ENCODE data around the gene NISCH.
A peak's percentile ranks its signal among the peaks of the same experiment; 100 is the strongest.

The NISCH gene

DNA sequence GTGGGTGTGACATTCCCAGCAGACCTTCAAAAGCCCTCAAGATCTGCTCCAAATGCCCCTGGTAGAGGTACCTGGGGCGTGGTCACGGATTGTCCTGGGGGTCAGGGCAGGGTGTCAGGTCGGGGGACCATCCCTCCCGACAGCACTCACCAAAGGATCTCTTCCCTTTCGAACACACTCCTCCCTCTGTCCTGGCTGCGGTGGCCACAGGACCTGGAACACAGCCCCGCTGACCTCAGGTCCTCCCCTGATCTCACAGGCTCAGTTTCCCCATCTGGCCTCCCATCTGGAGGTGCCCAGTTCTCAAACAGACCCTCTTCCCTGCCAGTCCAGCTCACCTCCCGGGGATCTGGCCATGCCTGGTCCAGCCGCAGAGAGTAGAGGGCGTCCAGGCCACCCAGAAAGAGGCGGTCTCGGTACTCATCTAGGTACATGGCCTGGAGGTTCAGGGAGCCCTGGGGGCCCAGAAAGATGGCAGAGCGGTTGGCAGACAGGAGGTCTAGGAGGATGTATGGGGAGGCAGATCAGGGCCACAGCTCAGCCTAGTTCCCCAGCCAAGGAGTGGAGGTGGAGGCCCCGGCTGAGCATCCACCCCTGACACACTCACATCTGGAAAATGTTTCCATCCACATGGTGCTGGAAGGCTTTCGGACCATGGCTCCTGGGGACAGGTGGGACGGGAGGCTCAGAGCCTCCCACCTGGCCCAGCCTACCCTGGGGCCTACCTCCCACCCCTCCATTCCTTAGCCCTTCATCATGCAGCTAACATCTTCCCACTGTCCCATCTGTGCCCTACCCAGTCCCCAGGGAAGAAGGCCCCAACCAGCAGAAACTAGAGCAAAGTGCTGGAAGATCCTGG lies 12.8 kb upstream of the NISCH start:
- no peak overlapping the region for H3K9ac ChIP-seq (ENCODE audit: low read length in 2 of 2)
- H3K27me3 ChIP-seq (ENCODE audit: control insufficient read depth in 1 of 2, insufficient read depth in 2 of 2, low read length in 2 of 2) = no peaks in the 10 kb centered on the region
- H3K4me1 ChIP-seq (ENCODE audit: control insufficient read depth, insufficient read depth, low read length) = peaks cover 10% of the 10 kb centered on the region
- no peak overlapping the region for H3K27ac ChIP-seq (ENCODE audit: low read length)
- H3K4me3 ChIP-seq (ENCODE audit: low read length in 2 of 2) = no peak overlapping the region
- no peaks in the 10 kb centered on the region for H3K36me3 ChIP-seq (ENCODE audit: control insufficient read depth in 2 of 2, insufficient read depth in 2 of 2, low read length in 2 of 2)
- H3K9me3 ChIP-seq (ENCODE audit: control insufficient read depth in 2 of 2, low read length in 2 of 2) = no peaks in the 10 kb centered on the region

DNA sequence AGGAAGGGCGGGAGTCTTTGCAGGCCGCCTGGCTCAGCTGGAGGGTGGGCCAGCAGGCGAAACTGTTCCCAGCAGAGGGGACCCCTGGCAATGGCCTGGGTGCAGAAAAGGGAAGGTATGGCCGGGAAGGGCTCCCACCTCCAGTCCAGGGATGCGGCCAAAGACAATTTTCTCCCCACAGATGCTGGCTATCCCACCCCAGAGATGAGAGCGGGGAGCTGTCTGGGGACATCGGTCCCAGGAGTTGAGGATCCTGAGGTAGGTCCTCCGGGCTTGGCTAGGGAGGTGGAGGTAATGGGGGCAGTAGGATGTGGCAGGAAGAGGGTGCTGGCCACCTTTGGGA lies 12.2 kb upstream of the NISCH start:
- Histone ChIP-seq H3K4me3 (ENCODE audit: low read length in 2 of 2) (peak overlapping the region in 1 of 2 donors; percentile 29), H3K27ac (ENCODE audit: low read length) (no peak overlapping the region), H3K36me3 (ENCODE audit: control insufficient read depth in 2 of 2, insufficient read depth in 2 of 2, low read length in 2 of 2) (no peaks in the 10 kb centered on the region), H3K4me1 (ENCODE audit: control insufficient read depth, insufficient read depth, low read length) (peaks cover 10% of the 10 kb centered on the region), H3K9ac (ENCODE audit: low read length in 2 of 2) (no peak overlapping the region), H3K9me3 (ENCODE audit: control insufficient read depth in 2 of 2, low read length in 2 of 2) (no peaks in the 10 kb centered on the region), H3K27me3 (ENCODE audit: control insufficient read depth in 1 of 2, insufficient read depth in 2 of 2, low read length in 2 of 2) (no peaks in the 10 kb centered on the region)

DNA sequence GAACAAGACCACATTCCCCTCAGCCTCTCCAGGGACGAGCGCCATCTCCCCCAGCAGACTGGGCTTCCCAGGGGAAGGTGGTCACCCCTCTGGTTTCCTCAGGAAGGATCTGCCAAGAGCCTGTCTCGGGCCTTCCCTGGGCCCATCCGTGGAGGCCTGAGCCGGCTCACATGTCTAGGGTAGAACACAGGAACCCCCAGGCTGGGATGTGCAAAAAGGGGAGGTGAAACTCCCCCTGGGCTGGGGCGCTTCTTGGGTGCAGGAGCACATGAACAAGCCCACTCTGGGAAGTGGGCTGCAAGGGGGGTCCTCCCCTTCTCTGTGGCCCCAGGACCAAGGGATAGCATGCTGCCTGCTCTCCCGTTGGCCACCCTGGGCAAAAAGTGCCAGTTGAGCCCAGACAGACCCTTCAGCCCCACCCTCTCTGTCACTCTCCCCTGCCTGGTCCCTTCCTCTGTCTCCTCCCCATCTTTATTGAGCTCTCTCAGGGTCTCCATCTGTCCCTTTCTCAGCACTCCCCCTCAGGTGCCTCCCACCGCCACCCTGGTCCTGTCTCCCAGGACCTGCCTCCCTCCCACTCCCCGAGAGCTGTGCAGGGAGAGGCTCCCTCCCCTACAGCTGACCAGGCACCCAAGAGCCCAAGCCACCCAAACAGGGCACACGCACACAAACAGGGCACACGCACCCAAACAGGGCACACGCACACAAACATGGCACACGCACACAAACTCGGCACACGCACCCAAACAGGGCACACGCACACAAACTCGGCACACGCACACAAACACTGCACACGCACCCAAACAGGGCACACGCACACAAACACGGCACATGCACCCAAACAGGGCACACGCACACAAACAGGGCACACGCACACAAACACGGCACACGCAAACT lies 11.4 kb upstream of the NISCH start:
- no peaks in the 10 kb centered on the region for H3K9me3 ChIP-seq (ENCODE audit: control insufficient read depth in 2 of 2, low read length in 2 of 2)
- H3K4me3 ChIP-seq (ENCODE audit: low read length in 2 of 2) = peak overlapping the region in 1 of 2 donors; percentile 54
- no peaks in the 10 kb centered on the region for H3K27me3 ChIP-seq (ENCODE audit: control insufficient read depth in 1 of 2, insufficient read depth in 2 of 2, low read length in 2 of 2)
- peaks cover 10% of the 10 kb centered on the region for H3K4me1 ChIP-seq (ENCODE audit: control insufficient read depth, insufficient read depth, low read length)
- H3K27ac ChIP-seq (ENCODE audit: low read length) = no peak overlapping the region
- H3K9ac ChIP-seq (ENCODE audit: low read length in 2 of 2) = no peak overlapping the region
- no peaks in the 10 kb centered on the region for H3K36me3 ChIP-seq (ENCODE audit: control insufficient read depth in 2 of 2, insufficient read depth in 2 of 2, low read length in 2 of 2)

DNA sequence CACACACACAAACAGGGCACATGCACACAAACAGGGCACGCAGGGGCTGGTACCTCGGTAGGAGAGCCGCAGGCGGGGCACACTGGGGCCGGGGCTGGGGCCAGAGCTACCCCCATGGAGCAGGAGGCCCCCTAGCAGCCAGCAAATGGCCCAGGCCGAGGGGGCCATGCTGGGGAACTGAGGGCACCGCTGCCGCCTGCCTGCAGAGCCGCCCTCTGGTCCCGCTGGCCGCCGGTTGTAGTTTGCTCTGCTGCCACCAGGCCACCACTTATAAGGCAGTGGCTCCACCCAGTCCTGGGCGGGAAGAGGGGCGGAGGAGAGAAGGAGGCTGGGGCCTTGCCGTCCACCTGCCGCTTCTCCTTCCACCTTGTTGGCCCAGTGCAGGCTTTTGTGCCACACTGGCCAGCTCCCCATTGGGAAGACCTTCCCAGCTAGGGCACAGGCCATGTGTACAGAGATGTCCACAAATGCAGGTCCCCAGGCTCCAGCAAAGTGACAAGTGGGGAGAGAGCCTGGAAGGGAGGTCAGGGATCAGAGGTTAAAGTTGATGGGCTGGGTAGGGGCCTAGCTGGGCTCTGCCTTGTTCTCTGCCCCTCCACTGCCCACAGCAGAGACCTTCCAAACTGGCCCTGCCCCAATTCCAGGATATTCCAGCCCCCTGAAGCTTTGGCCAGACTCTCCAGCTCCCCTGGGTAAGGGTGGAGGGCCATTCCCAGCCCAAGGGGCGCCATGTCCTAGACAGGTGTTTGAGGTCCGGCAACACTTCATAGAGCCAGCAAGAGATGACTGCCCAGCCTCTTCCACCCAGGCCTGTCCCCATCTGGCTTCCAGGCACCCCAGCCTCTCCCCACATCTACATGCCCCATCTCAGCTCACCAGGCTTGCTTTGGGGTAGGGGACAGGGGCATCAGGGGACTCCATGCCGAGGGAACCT lies 10.3 kb upstream of the NISCH start, which contains the start of gene SEMA3G:
Gene SEMA3G (minus strand): TSS at position 244 of the 934 bp plus-strand sequence. CDS start 76 bp downstream, at position 168.
- H3K9ac ChIP-seq (ENCODE audit: low read length in 2 of 2) = no peak within 1 kb of the TSS

DNA sequence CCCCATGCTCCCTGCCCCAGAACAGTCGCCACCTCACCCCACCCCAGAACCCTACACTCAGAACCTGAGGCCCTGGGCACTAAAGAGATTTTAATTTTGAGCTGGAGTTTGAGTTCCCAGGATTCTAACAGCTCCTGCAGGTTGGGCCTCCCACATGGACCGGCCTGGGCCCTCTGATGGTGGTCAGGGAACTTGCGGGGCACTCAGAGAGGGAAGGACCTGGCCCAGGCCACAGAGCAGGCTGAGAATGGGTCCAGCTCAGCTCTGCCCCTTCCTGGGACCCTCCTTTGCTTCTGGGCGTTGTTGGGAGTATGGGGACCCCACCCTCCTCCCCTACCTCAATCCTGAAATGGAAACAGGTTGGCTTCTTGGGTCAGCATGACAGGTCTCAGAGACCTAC lies 9.4 kb upstream of the NISCH start:
- no peaks in the 10 kb centered on the region for H3K27me3 ChIP-seq (ENCODE audit: control insufficient read depth in 1 of 2, insufficient read depth in 2 of 2, low read length in 2 of 2)
- H3K9ac ChIP-seq (ENCODE audit: low read length in 2 of 2) = no peak overlapping the region
- no peaks in the 10 kb centered on the region for H3K36me3 ChIP-seq (ENCODE audit: control insufficient read depth in 2 of 2, insufficient read depth in 2 of 2, low read length in 2 of 2)
- peaks cover 10% of the 10 kb centered on the region for H3K4me1 ChIP-seq (ENCODE audit: control insufficient read depth, insufficient read depth, low read length)
- H3K4me3 ChIP-seq (ENCODE audit: low read length in 2 of 2) = no peak overlapping the region
- H3K9me3 ChIP-seq (ENCODE audit: control insufficient read depth in 2 of 2, low read length in 2 of 2) = no peaks in the 10 kb centered on the region
- H3K27ac ChIP-seq (ENCODE audit: low read length) = no peak overlapping the region

More for the DNA sequence above, 10.3 kb upstream of the NISCH start, which contains the start of gene SEMA3G:
- Histone ChIP-seq H3K27ac (ENCODE audit: low read length) (no peak within 1 kb of the TSS), H3K9me3 (ENCODE audit: control insufficient read depth in 2 of 2, low read length in 2 of 2) (no peaks in the 10 kb centered on the region), H3K4me3 (ENCODE audit: low read length in 2 of 2) (peak within 1 kb of the TSS in 1 of 2 donors; percentile 54), H3K4me1 (ENCODE audit: control insufficient read depth, insufficient read depth, low read length) (peaks cover 10% of the 10 kb centered on the region), H3K27me3 (ENCODE audit: control insufficient read depth in 1 of 2, insufficient read depth in 2 of 2, low read length in 2 of 2) (no peaks in the 10 kb centered on the region), H3K36me3 (ENCODE audit: control insufficient read depth in 2 of 2, insufficient read depth in 2 of 2, low read length in 2 of 2) (no peaks in the 10 kb centered on the region)

DNA sequence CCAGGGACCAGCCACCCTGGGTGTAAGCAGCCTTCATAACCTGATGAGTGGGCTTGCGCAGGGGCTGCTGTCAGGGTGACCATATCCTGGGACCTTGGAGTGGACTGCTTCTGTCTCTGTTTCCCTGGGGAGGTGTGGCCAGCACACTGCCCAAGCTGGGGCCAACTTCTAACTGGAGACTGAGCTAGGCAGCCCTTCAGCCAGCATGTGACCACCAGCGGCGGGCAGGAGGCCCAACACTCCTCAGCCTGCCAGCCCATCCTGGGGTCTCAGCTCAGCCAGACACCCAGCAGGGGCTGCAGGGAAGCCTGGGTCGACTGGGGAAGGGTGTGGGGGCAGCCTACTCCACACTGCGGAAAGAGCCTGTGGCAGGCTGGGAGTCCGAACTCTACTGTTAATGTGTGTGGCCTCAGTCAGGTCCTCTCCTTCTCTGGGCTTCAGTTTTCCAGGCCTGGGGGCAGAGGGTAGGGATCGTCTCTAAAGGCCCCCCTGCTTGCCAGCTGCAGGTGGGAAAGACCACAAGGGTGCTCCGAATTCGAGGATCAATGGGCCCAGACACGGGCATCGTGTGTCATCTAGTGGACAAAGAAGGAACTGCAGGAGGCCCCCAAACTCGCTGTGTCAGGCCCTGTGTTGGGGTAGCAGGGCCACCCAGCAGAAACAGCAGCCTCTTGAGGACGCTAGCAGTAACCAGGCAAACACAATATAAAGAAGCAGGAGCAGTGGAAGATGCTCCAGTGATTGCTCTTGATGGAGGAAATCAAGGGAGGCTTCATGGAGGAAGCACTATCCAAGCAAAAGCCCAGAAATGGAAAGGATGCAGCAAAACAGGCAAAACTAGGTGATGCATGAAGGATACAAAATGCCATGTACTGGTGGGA lies 8.5 kb upstream of the NISCH start:
- Histone ChIP-seq H3K4me1 (ENCODE audit: control insufficient read depth, insufficient read depth, low read length) (peaks cover 10% of the 10 kb centered on the region), H3K27ac (ENCODE audit: low read length) (no peak overlapping the region)

DNA sequence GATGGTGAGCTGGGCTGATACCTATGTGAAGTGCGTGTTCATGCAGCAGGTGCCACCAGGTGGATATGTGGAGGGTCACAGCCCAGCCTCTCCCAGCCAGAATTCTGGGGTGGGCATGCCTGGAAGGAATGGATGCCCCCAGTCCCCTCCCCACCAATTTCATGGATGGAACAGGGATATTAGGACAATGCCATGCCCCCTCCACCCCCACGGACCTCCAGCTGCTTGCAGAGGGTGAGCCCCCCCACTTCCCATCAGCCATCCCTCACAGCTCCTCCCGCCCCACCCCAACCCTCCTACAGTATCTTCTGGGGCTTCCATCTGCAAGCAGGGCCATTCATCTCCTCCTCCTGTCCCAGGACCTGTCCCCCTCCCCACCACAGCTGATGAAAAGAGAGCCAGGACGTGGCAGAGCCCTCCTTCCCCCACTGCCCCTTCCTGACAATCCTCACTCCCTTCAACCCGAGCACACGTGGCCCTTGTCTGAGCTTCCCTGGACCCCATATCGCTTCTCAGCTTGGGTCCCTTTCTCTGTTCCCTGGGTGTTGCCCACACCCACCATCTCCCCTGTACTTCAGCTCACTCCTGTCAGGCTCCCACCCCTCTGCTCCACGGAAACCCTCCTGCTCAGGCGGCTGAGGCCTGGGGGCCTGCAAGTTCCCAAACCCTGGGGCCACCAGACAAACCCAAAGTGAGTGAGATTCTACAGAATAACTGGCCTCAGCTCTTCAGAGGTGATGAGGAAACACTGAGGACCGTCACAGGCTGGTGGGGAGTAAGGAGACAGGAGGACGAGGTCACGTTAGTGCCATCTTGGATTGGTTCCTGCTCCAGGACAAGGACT lies 7.7 kb upstream of the NISCH start:
- Histone ChIP-seq H3K9ac (ENCODE audit: low read length in 2 of 2) (no peak overlapping the region), H3K36me3 (ENCODE audit: control insufficient read depth in 2 of 2, insufficient read depth in 2 of 2, low read length in 2 of 2) (no peaks in the 10 kb centered on the region), H3K27me3 (ENCODE audit: control insufficient read depth in 1 of 2, insufficient read depth in 2 of 2, low read length in 2 of 2) (no peaks in the 10 kb centered on the region), H3K4me3 (ENCODE audit: low read length in 2 of 2) (no peak overlapping the region), H3K27ac (ENCODE audit: low read length) (no peak overlapping the region), H3K4me1 (ENCODE audit: control insufficient read depth, insufficient read depth, low read length) (peaks cover 10% of the 10 kb centered on the region), H3K9me3 (ENCODE audit: control insufficient read depth in 2 of 2, low read length in 2 of 2) (no peaks in the 10 kb centered on the region)

More for the DNA sequence above, 8.5 kb upstream of the NISCH start:
- no peak overlapping the region for H3K4me3 ChIP-seq (ENCODE audit: low read length in 2 of 2)
- no peaks in the 10 kb centered on the region for H3K9me3 ChIP-seq (ENCODE audit: control insufficient read depth in 2 of 2, low read length in 2 of 2)
- no peaks in the 10 kb centered on the region for H3K27me3 ChIP-seq (ENCODE audit: control insufficient read depth in 1 of 2, insufficient read depth in 2 of 2, low read length in 2 of 2)
- H3K36me3 ChIP-seq (ENCODE audit: control insufficient read depth in 2 of 2, insufficient read depth in 2 of 2, low read length in 2 of 2) = no peaks in the 10 kb centered on the region
- no peak overlapping the region for H3K9ac ChIP-seq (ENCODE audit: low read length in 2 of 2)

DNA sequence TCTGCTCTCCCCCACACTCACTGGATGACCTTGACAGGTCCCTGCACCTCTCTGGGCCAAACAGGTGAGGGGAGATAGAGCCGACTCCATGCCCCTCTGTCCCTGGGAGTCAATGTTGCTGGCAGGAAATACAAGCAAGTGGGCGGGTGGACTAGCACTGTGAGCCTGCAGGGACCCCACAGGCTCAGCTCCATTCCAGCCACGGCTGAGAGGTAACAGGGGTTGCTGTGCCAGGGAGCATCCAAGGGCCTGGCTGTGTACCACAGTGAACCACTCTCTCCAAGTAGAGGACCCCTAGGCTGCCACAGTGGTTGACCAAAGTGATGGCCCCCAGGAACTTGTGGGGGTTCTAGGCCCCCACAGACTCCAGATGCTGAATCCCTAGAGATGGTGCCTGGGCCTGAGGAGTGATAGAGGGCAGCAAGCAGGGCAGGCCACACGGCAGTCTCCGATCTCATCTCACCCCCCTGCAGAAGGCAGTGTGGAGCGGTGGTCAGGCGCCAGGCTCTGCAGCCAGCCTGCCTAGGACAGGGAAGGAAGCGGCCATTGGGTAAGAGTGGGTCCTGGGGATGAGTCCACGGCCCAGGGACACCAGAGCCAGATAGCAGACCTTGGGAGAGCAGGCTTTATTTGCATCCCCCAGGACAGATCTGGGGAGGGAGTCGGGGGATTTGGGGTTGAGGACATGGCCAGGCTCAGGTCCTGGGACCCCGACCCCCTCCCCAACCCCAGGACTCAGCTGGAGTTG lies 4.7 kb upstream of the NISCH start:
- H3K36me3 ChIP-seq (ENCODE audit: control insufficient read depth in 2 of 2, insufficient read depth in 2 of 2, low read length in 2 of 2) = no peaks in the 10 kb centered on the region
- no peak overlapping the region for H3K4me3 ChIP-seq (ENCODE audit: low read length in 2 of 2)
- no peak overlapping the region for H3K27ac ChIP-seq (ENCODE audit: low read length)
- H3K9me3 ChIP-seq (ENCODE audit: control insufficient read depth in 2 of 2, low read length in 2 of 2) = no peaks in the 10 kb centered on the region
- H3K4me1 ChIP-seq (ENCODE audit: control insufficient read depth, insufficient read depth, low read length) = peaks cover 17% of the 10 kb centered on the region
- H3K9ac ChIP-seq (ENCODE audit: low read length in 2 of 2) = no peak overlapping the region
- no peaks in the 10 kb centered on the region for H3K27me3 ChIP-seq (ENCODE audit: control insufficient read depth in 1 of 2, insufficient read depth in 2 of 2, low read length in 2 of 2)
